Naive thymus-derived CD8-positive, alpha-beta T cell (primary cell): Measurements from ENCODE around the gene TCAP. TPM values are rescaled to one million over a fixed set of nuclear protein-coding genes. Genes with fewer than 3 reads are reported as not detected.

ENCODE experiments used
- polyA plus RNA-seq, 3 donors: library from polyadenylated mRNA; unstranded; fragments of 300-500 nt; fragmentation: Illumina TruSeq; gene quantifications; one replicate each; pipeline ENCODE4 v1.2.3, GENCODE V29; 2021
- total RNA-seq, 8 experiments: library from RNA in 2 of 8; stranded (reverse) in 2 of 8; gene quantifications; one replicate each; pipeline ENCODE4 v1.2.3 and lab custom pipeline; 2021 to 2026

TCAP gene
- total and polyA plus RNA-seq, 5 experiments from 2014 or later: 0.11 to 10.3 (median 8.5) TPM; not detected in 2

Other genes starting within 250 kb of the TCAP start
- 10 to 100 TPM; 59.2 to 62.8 TPM for gene MED1, start 214.1 kb upstream of the TCAP start, total RNA-seq
- 10 to 100 TPM; 16.8 to 26.9 (median 22.2) TPM for gene MED1, start 214.1 kb upstream of the TCAP start, polyA plus RNA-seq
- gene CDK12, start 203.9 kb upstream of the TCAP start, total RNA-seq: 100 to 1,000 TPM; 113 to 114 TPM
- gene CDK12, start 203.9 kb upstream of the TCAP start, polyA plus RNA-seq: 1 to 10 TPM; 3.2 to 7.1 (median 5.5) TPM
- gene NEUROD2, start 57.4 kb upstream of the TCAP start, total RNA-seq: not detected
- gene NEUROD2, start 57.4 kb upstream of the TCAP start, polyA plus RNA-seq: not detected
- not detected for gene PPP1R1B, start 38.4 kb upstream of the TCAP start, total RNA-seq
- gene PPP1R1B, start 38.4 kb upstream of the TCAP start, polyA plus RNA-seq: not detected
- 100 to 1,000 TPM; 154 to 167 TPM for gene STARD3, start 28.2 kb upstream of the TCAP start, total RNA-seq
- 10 to 100 TPM; 37.4 to 51.6 (median 43.0) TPM for gene STARD3, start 28.2 kb upstream of the TCAP start, polyA plus RNA-seq
- 1 to 10 TPM in 1 of 2 experiments, under 1 TPM in 1; 0.91 to 1.2 TPM for gene PNMT, start 3.1 kb downstream of the TCAP start, total RNA-seq
- gene PNMT, start 3.1 kb downstream of the TCAP start, polyA plus RNA-seq: under 1 TPM in 2 of 3 donors, not detected in 1; 0.43 to 0.64 TPM
- gene PGAP3, start 22.7 kb downstream of the TCAP start, total RNA-seq: 10 to 100 TPM; 30.1 to 33.5 TPM
- gene PGAP3, start 22.7 kb downstream of the TCAP start, polyA plus RNA-seq: 10 to 100 TPM; 14.2 to 17.7 (median 15.5) TPM
- gene ERBB2, start 34.7 kb downstream of the TCAP start, total RNA-seq: 1 to 10 TPM; 5.6 to 8.7 TPM
- gene ERBB2, start 34.7 kb downstream of the TCAP start, polyA plus RNA-seq: 1 to 10 TPM in 2 of 3 donors, under 1 TPM in 1; 0.85 to 2.4 (median 1.5) TPM
- gene MIEN1, start 65.2 kb downstream of the TCAP start, total RNA-seq: 10 to 100 TPM; 28.9 to 33.2 TPM
- 10 to 100 TPM; 75.6 to 81.6 (median 76.7) TPM for gene MIEN1, start 65.2 kb downstream of the TCAP start, polyA plus RNA-seq
- gene GRB7, start 72.6 kb downstream of the TCAP start, total RNA-seq: not detected
- not detected for gene GRB7, start 72.6 kb downstream of the TCAP start, polyA plus RNA-seq
- gene IKZF3, start 199.0 kb downstream of the TCAP start, total RNA-seq: 100 to 1,000 TPM; 111 to 118 TPM
- 10 to 100 TPM; 18.8 to 59.2 (median 21.5) TPM for gene IKZF3, start 199.0 kb downstream of the TCAP start, polyA plus RNA-seq
- gene ZPBP2, start 202.9 kb downstream of the TCAP start, total RNA-seq: under 1 TPM; 0.38 to 0.49 TPM
- gene ZPBP2, start 202.9 kb downstream of the TCAP start, polyA plus RNA-seq: not detected